GM10248 (cell line): Measurements from ENCODE around the gene SET.

Source experiments
- CTCF ChIA-PET: fragments of 300-600 bp; sonication (Branson Sonifier 250); formaldehyde crosslinking; extraction: SDS; loops from one replicate; lab custom pipeline; 2021; ENCODE audit warnings: antibody characterized with exemption; lab: Yijun Ruan, JAX
- POLR2A ChIA-PET: fragments of 350-650 bp; sonication (Branson Sonifier 250); formaldehyde crosslinking; extraction: SDS; loops from one replicate; lab custom pipeline; 2020; ENCODE audit warnings: antibody characterized with exemption; lab: Yijun Ruan, JAX
- DNase-seq: peaks from one replicate; pipeline ENCODE4 v3.0.0; 2012; ENCODE audit errors: extremely low spot score
- TF ChIP-seq, protein P1 (sequence below): IDR thresholded peaks from 2 replicates; pipeline ENCODE4 v1.5.1; 2012; ENCODE audit warnings: mild to moderate bottlenecking, low read depth; ENCODE audit errors: extremely low read depth, missing control alignments, control extremely low read depth

Gene SET

DNA sequence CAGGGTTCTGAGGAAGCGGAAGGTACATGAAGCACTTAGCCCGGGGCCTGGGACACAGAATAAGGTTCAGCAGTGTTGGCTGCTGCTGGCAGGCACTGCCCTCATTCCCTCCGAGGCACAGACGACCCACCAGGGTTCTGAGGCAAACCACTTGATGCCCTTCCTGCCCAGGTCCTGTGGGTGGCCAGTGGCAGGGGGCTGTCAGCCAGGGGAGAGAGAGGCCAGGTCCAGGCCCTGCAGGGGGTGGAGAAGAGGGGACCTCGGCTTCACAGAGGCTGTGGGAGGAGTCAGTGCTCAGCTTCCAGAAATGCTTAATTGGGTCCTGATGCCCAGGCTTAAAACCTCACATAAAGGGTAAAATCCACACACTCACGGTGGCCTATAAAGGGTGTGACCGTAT is 39.3 kb downstream of the SET start:
- TF ChIP-seq, protein P1, sequence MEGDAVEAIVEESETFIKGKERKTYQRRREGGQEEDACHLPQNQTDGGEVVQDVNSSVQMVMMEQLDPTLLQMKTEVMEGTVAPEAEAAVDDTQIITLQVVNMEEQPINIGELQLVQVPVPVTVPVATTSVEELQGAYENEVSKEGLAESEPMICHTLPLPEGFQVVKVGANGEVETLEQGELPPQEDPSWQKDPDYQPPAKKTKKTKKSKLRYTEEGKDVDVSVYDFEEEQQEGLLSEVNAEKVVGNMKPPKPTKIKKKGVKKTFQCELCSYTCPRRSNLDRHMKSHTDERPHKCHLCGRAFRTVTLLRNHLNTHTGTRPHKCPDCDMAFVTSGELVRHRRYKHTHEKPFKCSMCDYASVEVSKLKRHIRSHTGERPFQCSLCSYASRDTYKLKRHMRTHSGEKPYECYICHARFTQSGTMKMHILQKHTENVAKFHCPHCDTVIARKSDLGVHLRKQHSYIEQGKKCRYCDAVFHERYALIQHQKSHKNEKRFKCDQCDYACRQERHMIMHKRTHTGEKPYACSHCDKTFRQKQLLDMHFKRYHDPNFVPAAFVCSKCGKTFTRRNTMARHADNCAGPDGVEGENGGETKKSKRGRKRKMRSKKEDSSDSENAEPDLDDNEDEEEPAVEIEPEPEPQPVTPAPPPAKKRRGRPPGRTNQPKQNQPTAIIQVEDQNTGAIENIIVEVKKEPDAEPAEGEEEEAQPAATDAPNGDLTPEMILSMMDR = no peak
- CTCF ChIA-PET = interaction anchor here (1.2 kb wide), 1 partner anchor 30 kb away, joined by 3 read pairs; no protein-coding TSS in a partner anchor
- POLR2A ChIA-PET = interaction anchor here (0.6 to 1.0 kb wide), 2 partner anchors 11 to 90 kb away, joined by 3 read pairs; partner anchors contain the start of gene ENDOG

DNA sequence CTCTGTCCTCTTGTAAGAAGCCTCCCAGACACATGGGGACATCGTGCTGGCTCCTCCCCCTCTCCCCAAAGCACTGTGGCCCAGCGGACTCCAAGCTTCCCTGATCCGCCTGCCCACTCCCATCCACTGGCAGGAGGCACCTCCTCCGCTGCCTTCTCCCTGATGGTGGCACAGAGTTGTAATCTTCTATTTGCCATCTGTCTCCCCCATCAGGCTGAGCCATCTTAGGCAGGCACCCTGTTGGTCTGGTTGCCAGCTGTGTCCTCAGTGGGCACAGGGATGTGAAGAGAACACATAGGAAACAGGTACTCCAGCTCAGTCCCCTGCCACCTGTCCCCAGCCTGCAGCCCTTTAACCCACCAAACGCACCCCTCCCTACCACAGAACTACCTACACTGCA is 40.3 kb downstream of the SET start:
- no peak for DNase-seq
- TF ChIP-seq, protein P1 = no peak
- ChIA-PET CTCF (no interaction called here), POLR2A (interaction anchor here (1.0 kb wide), 1 partner anchor 89 kb away, joined by 3 read pairs; the partner anchor contains the start of gene ENDOG)

More for the DNA sequence above, 39.3 kb downstream of the SET start:
- no peak for DNase-seq

DNA sequence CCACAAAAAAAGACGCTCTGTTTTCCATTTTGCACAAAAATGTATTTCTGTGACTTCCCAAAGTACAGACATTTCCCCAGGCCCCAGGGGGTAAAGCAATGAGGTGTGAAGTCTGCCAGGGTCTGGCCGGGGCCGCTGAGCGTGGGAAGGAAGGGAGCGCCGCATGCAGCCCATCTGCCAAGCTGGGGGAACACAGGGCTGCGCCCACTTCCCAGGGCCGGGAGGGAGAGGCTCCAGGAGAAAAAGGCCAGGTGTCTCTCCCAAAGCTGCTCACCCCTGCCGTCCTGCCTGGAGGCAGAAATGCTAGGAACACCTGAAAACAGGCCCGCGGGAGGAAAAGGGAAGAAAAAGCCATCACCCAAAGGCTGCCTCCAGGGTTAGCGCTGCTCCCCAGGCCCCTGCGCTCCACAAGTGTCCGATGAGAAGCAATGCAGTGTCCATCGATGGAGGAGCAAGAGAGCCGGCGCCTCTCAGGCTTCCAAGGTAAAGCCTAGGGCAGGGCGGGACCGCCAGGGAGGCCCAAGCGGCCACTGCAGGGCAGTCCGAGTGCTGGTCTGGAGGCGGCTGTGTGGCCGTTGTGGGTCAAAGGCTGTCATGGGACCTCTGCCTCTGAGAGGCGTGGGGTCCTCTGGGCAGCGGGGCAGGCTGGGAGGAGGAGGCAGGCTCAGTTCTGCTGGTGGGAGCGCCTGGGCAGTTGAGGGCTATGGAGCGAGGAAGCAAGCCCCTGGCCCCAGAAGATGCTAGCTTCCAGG is 40.9 kb downstream of the SET start:
- ChIA-PET CTCF (no interaction called here), POLR2A (no interaction called here)
- TF ChIP-seq, protein P1 = no peak
- DNase-seq = no peak

DNA sequence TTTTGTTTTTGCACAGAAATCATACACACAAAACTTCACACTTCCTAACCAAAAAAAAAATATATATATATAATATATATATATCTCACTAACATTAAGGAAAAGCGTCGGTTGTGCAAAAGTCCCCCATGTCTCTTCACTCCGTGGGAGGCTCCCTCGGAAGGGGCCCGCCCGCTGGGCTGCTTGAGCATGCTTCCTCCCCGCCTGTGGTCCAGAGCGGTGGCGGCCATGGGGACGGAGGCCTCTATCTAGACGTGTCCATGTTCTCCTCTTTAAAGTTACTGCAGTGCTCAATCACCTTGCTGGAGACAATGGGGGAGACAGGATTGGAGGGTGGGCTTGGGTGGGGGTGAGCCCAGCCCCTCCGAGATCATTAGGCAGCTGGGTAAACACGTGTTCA is 42.1 kb downstream of the SET start:
- CTCF ChIA-PET = interaction anchor here (0.8 kb wide), 1 partner anchor 9 kb away, joined by 3 read pairs; no protein-coding TSS in a partner anchor
- no peak for DNase-seq
- TF ChIP-seq, protein P1 = no peak
- POLR2A ChIA-PET = no interaction called here

DNA sequence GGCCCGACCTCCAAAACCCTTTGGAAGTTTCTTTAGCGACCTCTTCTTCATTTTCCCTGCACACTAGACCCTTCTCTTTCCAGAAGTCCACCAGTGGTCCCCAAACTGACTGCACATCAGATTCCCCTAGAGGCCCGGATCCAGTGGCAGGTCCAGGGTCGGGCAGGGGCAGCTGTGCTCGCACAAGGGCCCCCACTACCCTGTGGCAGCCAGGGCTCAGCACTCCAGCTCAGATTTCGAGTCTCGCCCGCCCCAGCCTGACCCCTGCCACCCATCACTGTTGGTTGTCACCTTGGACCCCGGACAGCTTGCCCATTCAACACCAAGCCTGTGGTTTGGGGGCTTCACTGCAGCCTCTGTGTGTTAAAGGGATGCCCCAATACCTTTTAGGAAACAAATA is 42.7 kb downstream of the SET start:
- TF ChIP-seq, protein P1 = no peak
- no peak for DNase-seq
- ChIA-PET CTCF (interaction anchor here (0.8 kb wide), 1 partner anchor 8 kb away, joined by 3 read pairs; no protein-coding TSS in a partner anchor), POLR2A (no interaction called here)

DNA sequence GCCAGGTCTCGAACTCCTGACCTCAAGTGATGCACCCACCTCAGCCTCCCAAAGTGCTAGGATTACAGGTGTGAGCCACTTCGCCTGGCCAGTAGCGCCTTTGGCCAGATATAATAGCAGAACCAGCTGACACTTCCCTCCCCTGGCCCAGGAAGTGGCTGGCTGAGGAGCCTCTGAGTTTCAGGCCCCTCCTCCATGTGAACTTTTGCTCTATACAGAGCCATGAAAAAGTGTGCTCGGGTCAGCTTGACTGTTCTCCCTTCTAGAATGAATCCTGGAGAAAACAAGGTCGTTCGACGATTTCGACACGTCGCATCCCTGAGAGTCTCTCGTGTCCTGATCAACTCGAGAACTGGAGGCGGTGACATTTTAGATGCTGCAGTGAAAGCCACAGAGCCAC is 43.6 kb downstream of the SET start:
- TF ChIP-seq, protein P1 = no peak
- POLR2A ChIA-PET = no interaction called here
- CTCF ChIA-PET = interaction anchor here (1.0 to 2.4 kb wide), 9 partner anchors 9 to 196 kb away, joined by 3 to 11 read pairs (median 5); partner anchors contain the start of genes ENDOG and ZDHHC12
- no peak for DNase-seq
